Measurements from ENCODE around the gene OTOF. TPM values are rescaled to one million over a fixed set of nuclear protein-coding genes. Genes with fewer than 3 reads are reported as not detected.

OTOF gene
- total and polyA plus RNA-seq, 2 experiments from 2014 or later, result 0.21 to 0.23 TPM

GRCh38 chr2:26519396-26520147, 41.6 kb upstream of the OTOF start (continued):
- no peak for TF ChIP-seq POLR2AphosphoS5 (IDR thresholded peaks at IDR 0.05; ENCODE audit: low read depth)
- TF ChIP-seq, protein P1, sequence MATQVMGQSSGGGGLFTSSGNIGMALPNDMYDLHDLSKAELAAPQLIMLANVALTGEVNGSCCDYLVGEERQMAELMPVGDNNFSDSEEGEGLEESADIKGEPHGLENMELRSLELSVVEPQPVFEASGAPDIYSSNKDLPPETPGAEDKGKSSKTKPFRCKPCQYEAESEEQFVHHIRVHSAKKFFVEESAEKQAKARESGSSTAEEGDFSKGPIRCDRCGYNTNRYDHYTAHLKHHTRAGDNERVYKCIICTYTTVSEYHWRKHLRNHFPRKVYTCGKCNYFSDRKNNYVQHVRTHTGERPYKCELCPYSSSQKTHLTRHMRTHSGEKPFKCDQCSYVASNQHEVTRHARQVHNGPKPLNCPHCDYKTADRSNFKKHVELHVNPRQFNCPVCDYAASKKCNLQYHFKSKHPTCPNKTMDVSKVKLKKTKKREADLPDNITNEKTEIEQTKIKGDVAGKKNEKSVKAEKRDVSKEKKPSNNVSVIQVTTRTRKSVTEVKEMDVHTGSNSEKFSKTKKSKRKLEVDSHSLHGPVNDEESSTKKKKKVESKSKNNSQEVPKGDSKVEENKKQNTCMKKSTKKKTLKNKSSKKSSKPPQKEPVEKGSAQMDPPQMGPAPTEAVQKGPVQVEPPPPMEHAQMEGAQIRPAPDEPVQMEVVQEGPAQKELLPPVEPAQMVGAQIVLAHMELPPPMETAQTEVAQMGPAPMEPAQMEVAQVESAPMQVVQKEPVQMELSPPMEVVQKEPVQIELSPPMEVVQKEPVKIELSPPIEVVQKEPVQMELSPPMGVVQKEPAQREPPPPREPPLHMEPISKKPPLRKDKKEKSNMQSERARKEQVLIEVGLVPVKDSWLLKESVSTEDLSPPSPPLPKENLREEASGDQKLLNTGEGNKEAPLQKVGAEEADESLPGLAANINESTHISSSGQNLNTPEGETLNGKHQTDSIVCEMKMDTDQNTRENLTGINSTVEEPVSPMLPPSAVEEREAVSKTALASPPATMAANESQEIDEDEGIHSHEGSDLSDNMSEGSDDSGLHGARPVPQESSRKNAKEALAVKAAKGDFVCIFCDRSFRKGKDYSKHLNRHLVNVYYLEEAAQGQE (IDR thresholded peaks at IDR 0.05; ENCODE audit: unreplicated experiment), result no peak
- TF ChIP-seq, protein P2, sequence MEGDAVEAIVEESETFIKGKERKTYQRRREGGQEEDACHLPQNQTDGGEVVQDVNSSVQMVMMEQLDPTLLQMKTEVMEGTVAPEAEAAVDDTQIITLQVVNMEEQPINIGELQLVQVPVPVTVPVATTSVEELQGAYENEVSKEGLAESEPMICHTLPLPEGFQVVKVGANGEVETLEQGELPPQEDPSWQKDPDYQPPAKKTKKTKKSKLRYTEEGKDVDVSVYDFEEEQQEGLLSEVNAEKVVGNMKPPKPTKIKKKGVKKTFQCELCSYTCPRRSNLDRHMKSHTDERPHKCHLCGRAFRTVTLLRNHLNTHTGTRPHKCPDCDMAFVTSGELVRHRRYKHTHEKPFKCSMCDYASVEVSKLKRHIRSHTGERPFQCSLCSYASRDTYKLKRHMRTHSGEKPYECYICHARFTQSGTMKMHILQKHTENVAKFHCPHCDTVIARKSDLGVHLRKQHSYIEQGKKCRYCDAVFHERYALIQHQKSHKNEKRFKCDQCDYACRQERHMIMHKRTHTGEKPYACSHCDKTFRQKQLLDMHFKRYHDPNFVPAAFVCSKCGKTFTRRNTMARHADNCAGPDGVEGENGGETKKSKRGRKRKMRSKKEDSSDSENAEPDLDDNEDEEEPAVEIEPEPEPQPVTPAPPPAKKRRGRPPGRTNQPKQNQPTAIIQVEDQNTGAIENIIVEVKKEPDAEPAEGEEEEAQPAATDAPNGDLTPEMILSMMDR (conservative IDR thresholded peaks at IDR 0.05; ENCODE audit: low read depth in 2 of 2), result no peak

DNA sequence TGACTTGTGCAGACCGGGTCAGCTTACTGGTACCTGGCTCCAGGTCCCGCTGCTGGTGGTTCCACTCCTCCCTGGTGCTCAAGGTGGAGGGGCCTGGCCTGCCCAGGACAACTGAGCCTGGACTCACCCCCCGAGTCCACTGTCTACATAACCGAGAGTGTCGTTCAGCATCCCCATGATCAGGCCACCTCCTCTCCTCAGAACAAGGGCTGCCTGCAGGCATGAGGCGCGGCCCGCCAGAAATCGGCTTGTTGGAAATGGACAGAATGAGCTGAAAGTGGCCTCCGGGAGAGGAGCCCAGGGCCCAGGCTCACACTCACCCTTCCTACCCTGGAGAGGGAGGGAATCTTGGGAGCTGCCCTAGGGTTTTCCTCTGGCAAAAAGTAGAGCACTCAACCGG, 38.9 kb upstream of the OTOF start:
- Mint-ChIP-seq H3K27me3 (ENCODE audit: insufficient read depth, low read depth, poor library complexity) (peaks cover 5% of the 10 kb centered on the region), H3K9me3 (no peaks in the 10 kb centered on the region), H3K36me3 (ENCODE audit: low read depth) (no peaks in the 10 kb centered on the region), H3K4me1 (no peaks in the 10 kb centered on the region), H3K4me3 (no peak overlapping the region), H3K27ac (no peak overlapping the region)
- Histone ChIP-seq H3K27ac (ENCODE audit: low read depth) (no peak overlapping the region), H3K4me3 (no peak overlapping the region), H4K20me1 (replicated peaks; ENCODE audit: insufficient read depth) (no peaks in the 10 kb centered on the region), H3K36me3 (ENCODE audit: insufficient read depth) (no peaks in the 10 kb centered on the region), H3K9me2 (ENCODE audit: insufficient read depth) (0 out of 2 replicates have a peak, but pooled peaks cover 5% of the 10 kb centered on the region), H3K4me1 (ENCODE audit: insufficient read depth) (no peaks in the 10 kb centered on the region), H3K4me2 (no peak overlapping the region), H3F3A (replicated peaks; ENCODE audit: low read depth) (no peaks in the 10 kb centered on the region), H2AFZ (no peak overlapping the region), H3K79me2 (replicated peaks; ENCODE audit: insufficient read depth) (no peaks in the 10 kb centered on the region), H3K27me3 (ENCODE audit: insufficient read depth) (no peaks in the 10 kb centered on the region)
- DNase-seq (ENCODE audit: low spot score) (no peak), ATAC-seq (no peak)
- TF ChIP-seq JUNB (IDR thresholded peaks at IDR 0.05; ENCODE audit: unreplicated experiment), result no peak
- no peak for TF ChIP-seq ZNF331 (CRISPR knock-in tag; IDR thresholded peaks at IDR 0.05; ENCODE audit: low read depth)
- no peak for TF ChIP-seq POLR2AphosphoS5 (IDR thresholded peaks at IDR 0.05; ENCODE audit: low read depth)
- TF ChIP-seq CREB1 (CRISPR knock-in tag; IDR thresholded peaks at IDR 0.05; ENCODE audit: low read depth), result no peak
- no peak for TF ChIP-seq STAT1 (IDR thresholded peaks at IDR 0.05; ENCODE audit: unreplicated experiment)
- TF ChIP-seq, protein P2 (conservative IDR thresholded peaks at IDR 0.05; ENCODE audit: low read depth in 2 of 2), result no peak
- TF ChIP-seq EZH2 (IDR thresholded peaks at IDR 0.05; ENCODE audit: low read depth, unreplicated experiment), result no peak
- TF ChIP-seq EZH2phosphoT487 (IDR thresholded peaks at IDR 0.05; ENCODE audit: unreplicated experiment), result no peak
- no peak for TF ChIP-seq ETS1 (IDR thresholded peaks at IDR 0.05)

Measured in GM23338 (cell line).